MM.1S (cell line): ENCODE data around the gene SRCIN1.

Experiments
- DNase-seq: peaks from one replicate; pipeline ENCODE4 v3.0.0-alpha.2; 2015
- H2AFZ ChIP-seq: fragments of 300-600 bp; sonication (generic); 2 replicates; pipeline ENCODE4 v1.6.0; 2016; ENCODE audit warnings: antibody characterized with exemption, low read length
- H3F3A ChIP-seq: fragments of 300-600 bp; sonication (generic); 2 replicates; pipeline ENCODE4 v1.6.1; 2016; ENCODE audit warnings: mild to moderate bottlenecking, antibody characterized with exemption, low read length, moderate library complexity, mixed read lengths; ENCODE audit not compliant: insufficient read depth
- H3K27ac ChIP-seq: fragments of 300-600 bp; sonication (generic); 2 replicates; pipeline ENCODE4 v1.5.1; 2016; ENCODE audit warnings: mild to moderate bottlenecking, low read length
- H3K27me3 ChIP-seq: fragments of 300-600 bp; sonication (generic); replicated peaks from 2 replicates; pipeline ENCODE4 v1.6.0; 2016; ENCODE audit warnings: low read length; ENCODE audit not compliant: insufficient read depth
- H3K36me3 ChIP-seq: fragments of 300-600 bp; sonication (generic); replicated peaks from 2 replicates; pipeline ENCODE4 v1.6.1; 2016; ENCODE audit warnings: mild to moderate bottlenecking, low read length, mixed read lengths; ENCODE audit not compliant: insufficient read depth
- H3K4me1 ChIP-seq: fragments of 300-600 bp; sonication (generic); 2 replicates; pipeline ENCODE4 v1.6.1; 2016; ENCODE audit warnings: low read length, mixed read lengths
- H3K4me2 ChIP-seq: fragments of 300-600 bp; sonication (generic); 2 replicates; pipeline ENCODE4 v1.6.0; 2016; ENCODE audit warnings: low read depth, low read length
- H3K4me3 ChIP-seq: fragments of 300-600 bp; sonication (generic); 2 replicates; pipeline ENCODE4 v1.5.1; 2016; ENCODE audit warnings: low read length, mixed read lengths
- H3K79me2 ChIP-seq: fragments of 300-600 bp; sonication (generic); 2 replicates; pipeline ENCODE4 v1.6.1; 2016; ENCODE audit warnings: mixed run types, low read length, mixed read lengths
- H3K9ac ChIP-seq: fragments of 300-600 bp; sonication (generic); 2 replicates; pipeline ENCODE4 v1.6.1; 2016; ENCODE audit warnings: low read length, mixed read lengths
- H3K9me2 ChIP-seq: fragments of 300-600 bp; sonication (generic); replicated peaks from 2 replicates; pipeline ENCODE4 v1.6.1; 2016; ENCODE audit warnings: mild to moderate bottlenecking, low read length, mixed read lengths; ENCODE audit not compliant: insufficient read depth
- H3K9me3 ChIP-seq: fragments of 300-600 bp; sonication (generic); replicated peaks from 2 replicates; pipeline ENCODE4 v1.6.1; 2016; ENCODE audit warnings: mild to moderate bottlenecking, low read length, mixed read lengths; ENCODE audit not compliant: insufficient read depth
- H4K20me1 ChIP-seq: fragments of 300-600 bp; sonication (generic); 2 replicates; pipeline ENCODE4 v1.6.1; 2016; ENCODE audit warnings: mild to moderate bottlenecking, low read length, moderate library complexity, mixed read lengths; ENCODE audit not compliant: insufficient read depth
- EZH2 ChIP-seq: fragments of 300-600 bp; sonication (generic); optimal IDR thresholded peaks from 2 replicates; pipeline ENCODE3; 2017; ENCODE audit warnings: low read depth, mild to moderate bottlenecking, antibody characterized with exemption, low read length, mixed read lengths
- EZH2phosphoT487 ChIP-seq: fragments of 300-600 bp; sonication (generic); IDR thresholded peaks from 2 replicates; pipeline ENCODE4 v1.6.1; 2018; ENCODE audit warnings: antibody characterized with exemption, low read length
- TF ChIP-seq, protein P1 (sequence below): fragments of 300-600 bp; sonication (generic); IDR thresholded peaks from 2 replicates; pipeline ENCODE4 v1.5.1; 2016; ENCODE audit warnings: antibody characterized with exemption, low read length, mixed read lengths

The SRCIN1 gene

DNA sequence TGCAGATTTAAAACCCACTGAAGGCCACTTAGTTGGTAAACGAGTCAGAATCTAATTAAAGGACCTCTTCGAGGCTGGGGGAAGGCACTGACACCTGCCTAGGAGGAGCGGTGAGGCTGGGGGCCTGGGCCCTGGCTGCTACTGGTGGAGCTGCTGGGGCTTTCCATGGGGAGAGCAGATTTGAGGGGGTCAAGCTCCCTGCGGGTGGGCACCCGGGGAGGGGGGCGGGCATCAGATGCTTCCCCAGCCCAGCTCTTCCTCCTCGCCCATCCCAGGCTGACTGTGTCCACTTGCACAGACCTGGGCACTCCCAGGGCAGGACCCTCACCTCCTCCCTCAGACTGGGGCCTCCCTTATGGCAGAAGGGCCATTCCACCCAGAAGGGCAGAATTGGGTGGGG is 19.0 kb downstream of the SRCIN1 start:
- no peak overlapping the region for H3K4me3 ChIP-seq
- no peak overlapping the region for H2AFZ ChIP-seq
- H3K9ac ChIP-seq: no peak overlapping the region
- no peaks in the 10 kb centered on the region for H3K9me3 ChIP-seq
- no peaks in the 10 kb centered on the region for H3K79me2 ChIP-seq
- H3K9me2 ChIP-seq: no peaks in the 10 kb centered on the region
- DNase-seq: no peak
- no peak for TF ChIP-seq EZH2phosphoT487
- TF ChIP-seq EZH2: no peak
- TF ChIP-seq, protein P1, sequence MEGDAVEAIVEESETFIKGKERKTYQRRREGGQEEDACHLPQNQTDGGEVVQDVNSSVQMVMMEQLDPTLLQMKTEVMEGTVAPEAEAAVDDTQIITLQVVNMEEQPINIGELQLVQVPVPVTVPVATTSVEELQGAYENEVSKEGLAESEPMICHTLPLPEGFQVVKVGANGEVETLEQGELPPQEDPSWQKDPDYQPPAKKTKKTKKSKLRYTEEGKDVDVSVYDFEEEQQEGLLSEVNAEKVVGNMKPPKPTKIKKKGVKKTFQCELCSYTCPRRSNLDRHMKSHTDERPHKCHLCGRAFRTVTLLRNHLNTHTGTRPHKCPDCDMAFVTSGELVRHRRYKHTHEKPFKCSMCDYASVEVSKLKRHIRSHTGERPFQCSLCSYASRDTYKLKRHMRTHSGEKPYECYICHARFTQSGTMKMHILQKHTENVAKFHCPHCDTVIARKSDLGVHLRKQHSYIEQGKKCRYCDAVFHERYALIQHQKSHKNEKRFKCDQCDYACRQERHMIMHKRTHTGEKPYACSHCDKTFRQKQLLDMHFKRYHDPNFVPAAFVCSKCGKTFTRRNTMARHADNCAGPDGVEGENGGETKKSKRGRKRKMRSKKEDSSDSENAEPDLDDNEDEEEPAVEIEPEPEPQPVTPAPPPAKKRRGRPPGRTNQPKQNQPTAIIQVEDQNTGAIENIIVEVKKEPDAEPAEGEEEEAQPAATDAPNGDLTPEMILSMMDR: no peak
- H3K27ac ChIP-seq: no peak overlapping the region
- no peaks in the 10 kb centered on the region for H3K36me3 ChIP-seq
- peaks cover 75% of the 10 kb centered on the region for H3K27me3 ChIP-seq
- no peak overlapping the region for H3K4me2 ChIP-seq
- no peaks in the 10 kb centered on the region for H4K20me1 ChIP-seq
- peaks cover 10% of the 10 kb centered on the region for H3K4me1 ChIP-seq
- no peaks in the 10 kb centered on the region for H3F3A ChIP-seq

DNA sequence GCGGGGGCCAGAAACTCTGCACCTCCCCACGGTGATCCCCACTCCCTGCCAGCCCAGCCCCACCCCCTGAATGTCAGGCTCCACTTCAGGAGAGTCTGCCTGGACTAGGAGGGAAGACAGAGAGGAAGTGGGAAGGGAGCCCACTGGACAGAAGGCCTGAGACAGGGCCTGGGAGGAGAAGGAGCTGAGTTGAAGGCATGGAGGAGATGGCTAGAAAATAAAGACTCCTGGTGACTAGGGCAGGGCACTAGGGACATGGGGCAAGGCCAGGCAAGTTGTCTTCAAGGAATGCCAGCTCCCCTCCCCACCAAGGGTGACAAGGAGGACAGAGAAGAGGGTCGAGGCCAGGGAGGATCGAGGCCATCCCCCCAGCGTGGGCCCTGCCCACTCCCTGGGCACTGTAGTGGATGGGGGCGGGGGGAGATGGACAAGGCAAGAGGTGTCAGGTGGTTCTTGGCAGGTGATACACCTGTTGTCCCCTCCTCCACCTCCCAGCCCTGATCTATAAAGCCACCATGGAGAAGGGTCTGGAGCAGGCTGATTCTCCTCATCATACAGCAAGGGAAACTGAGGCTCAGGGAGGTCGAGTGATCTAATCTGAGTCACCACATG is 19.7 kb downstream of the SRCIN1 start:
- no peak overlapping the region for H3K4me3 ChIP-seq
- no peak overlapping the region for H3K27ac ChIP-seq
- TF ChIP-seq, protein P1: no peak
- TF ChIP-seq EZH2 (no peak), EZH2phosphoT487 (no peak)
- H3K9me3 ChIP-seq: no peaks in the 10 kb centered on the region
- DNase-seq: no peak
- peaks cover 2% of the 10 kb centered on the region; the same call in 1 of the 2 replicates for H3K4me1 ChIP-seq
- H3K9ac ChIP-seq: no peak overlapping the region
- no peaks in the 10 kb centered on the region for H4K20me1 ChIP-seq
- H3K9me2 ChIP-seq: no peaks in the 10 kb centered on the region
- peaks cover 75% of the 10 kb centered on the region for H3K27me3 ChIP-seq
- no peaks in the 10 kb centered on the region for H3K36me3 ChIP-seq
- no peak overlapping the region for H3K4me2 ChIP-seq
- H2AFZ ChIP-seq: no peak overlapping the region
- H3K79me2 ChIP-seq: no peaks in the 10 kb centered on the region
- no peaks in the 10 kb centered on the region for H3F3A ChIP-seq

DNA sequence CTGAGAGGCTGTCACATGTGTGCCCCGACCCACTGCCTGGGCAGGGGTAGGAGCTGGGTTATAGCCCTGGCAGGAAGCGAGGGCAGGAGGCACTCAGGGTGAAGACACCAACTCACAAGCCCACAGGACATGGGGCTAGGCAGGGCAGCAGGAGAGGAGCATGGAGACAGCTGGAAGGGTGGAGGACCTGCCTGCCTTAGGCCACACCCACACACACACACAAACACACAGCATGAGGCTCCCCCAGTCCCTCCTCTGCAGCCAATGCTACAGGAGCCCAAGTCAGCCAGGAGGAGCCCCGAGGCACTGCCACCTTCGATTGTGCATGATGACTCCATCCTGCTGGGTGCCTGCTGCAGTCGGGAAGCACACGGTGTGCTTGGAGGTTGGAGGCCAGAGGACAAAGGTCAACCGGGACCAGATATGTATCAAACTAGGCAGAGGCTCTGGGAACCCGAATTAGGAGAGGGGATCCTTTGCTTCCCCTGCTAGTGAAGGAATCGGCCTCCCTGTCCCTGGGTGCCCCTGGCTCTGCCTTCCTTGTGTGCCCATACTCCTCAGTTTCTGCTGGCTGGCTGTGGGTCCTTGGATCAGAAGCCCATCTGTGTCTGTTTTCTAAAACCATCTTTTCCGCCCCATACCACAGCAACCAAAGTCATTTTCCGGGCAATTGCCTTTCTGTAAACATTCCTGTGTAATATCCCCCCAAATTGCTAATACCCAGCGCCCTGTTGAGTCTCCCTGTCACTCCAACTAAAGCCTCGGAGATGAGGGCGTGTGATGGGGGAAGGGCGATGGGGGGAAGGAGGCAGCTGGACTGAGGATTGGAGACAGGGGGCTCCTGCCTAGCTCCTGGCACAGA is 20.5 kb downstream of the SRCIN1 start:
- H4K20me1 ChIP-seq: no peaks in the 10 kb centered on the region
- H3K4me1 ChIP-seq: no peaks in the 10 kb centered on the region
- no peaks in the 10 kb centered on the region for H3K79me2 ChIP-seq
- H2AFZ ChIP-seq: no peak overlapping the region
- TF ChIP-seq EZH2 (no peak), EZH2phosphoT487 (no peak)
- TF ChIP-seq, protein P1: no peak
- H3K4me3 ChIP-seq: no peak overlapping the region
- no peak overlapping the region for H3K9ac ChIP-seq
- H3K27ac ChIP-seq: no peak overlapping the region
- H3K9me2 ChIP-seq: no peaks in the 10 kb centered on the region
- H3K4me2 ChIP-seq: no peak overlapping the region; the same call in 1 of the 2 replicates
- no peaks in the 10 kb centered on the region for H3F3A ChIP-seq
- no peak for DNase-seq
- peaks cover 74% of the 10 kb centered on the region for H3K27me3 ChIP-seq
- no peaks in the 10 kb centered on the region for H3K9me3 ChIP-seq
- H3K36me3 ChIP-seq: no peaks in the 10 kb centered on the region
